Kidney epithelial cell (primary cell): Measurements from ENCODE around the gene NSMCE4A. TPM values are rescaled to one million over a fixed set of nuclear protein-coding genes. Genes with fewer than 3 reads are reported as not detected.

Experiments
- DNase-seq: peaks from one replicate; pipeline ENCODE4 v3.0.0-alpha.2; 2010; ENCODE audit warnings: low read depth
- H3K27me3 ChIP-seq: 2 replicates; pipeline ENCODE4 v1.6.0; 2011; ENCODE audit warnings: low read length; ENCODE audit not compliant: control insufficient read depth, insufficient read depth
- H3K36me3 ChIP-seq: 2 replicates; pipeline ENCODE4 v1.5.1; 2011; ENCODE audit warnings: low read length; ENCODE audit not compliant: control insufficient read depth, insufficient read depth
- H3K4me3 ChIP-seq: 2 replicates; pipeline ENCODE4 v1.5.1; 2011; ENCODE audit warnings: low read depth, mild to moderate bottlenecking, control low read depth, low read length
- total RNA-seq: library from RNA; depleted of rRNA; stranded (reverse); fragments of >200 nt; gene quantifications from 2 replicates; pipeline ENCODE4 v1.2.3, GENCODE V29; 2015
- TF ChIP-seq, protein P1 (sequence below): IDR thresholded peaks from 2 replicates; pipeline ENCODE4 v1.5.1; 2011; ENCODE audit warnings: mild to moderate bottlenecking, moderate library complexity, low read length, control low read depth, inconsistent platforms; ENCODE audit not compliant: insufficient read depth, poor library complexity, severe bottlenecking

NSMCE4A gene
- total RNA-seq, 1 donor from 2014 or later: 53.4 TPM

DNA sequence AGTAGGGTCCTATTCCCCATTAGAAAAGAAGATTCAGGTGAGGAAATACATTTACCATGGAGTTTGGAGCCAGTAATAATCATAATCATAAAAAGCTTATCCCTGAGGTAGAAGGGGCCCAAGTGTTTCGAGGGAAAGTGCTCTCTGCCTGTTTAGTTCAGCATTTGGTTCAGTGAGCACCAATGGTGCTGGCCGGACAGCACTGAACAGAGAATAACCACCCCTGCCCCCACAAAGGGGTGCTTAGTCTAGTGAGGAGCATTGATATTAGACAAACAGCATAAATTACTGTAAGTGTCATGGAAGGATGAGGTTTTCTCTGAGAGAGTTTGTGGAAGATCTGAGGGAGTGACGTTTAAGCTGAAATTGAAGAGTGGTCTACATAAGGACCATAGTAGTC lies 25.6 kb downstream of the NSMCE4A start:
- Histone ChIP-seq H3K4me3 (no peak overlapping the region), H3K27me3 (no peaks in the 10 kb centered on the region), H3K36me3 (no peaks in the 10 kb centered on the region)
- TF ChIP-seq, protein P1, sequence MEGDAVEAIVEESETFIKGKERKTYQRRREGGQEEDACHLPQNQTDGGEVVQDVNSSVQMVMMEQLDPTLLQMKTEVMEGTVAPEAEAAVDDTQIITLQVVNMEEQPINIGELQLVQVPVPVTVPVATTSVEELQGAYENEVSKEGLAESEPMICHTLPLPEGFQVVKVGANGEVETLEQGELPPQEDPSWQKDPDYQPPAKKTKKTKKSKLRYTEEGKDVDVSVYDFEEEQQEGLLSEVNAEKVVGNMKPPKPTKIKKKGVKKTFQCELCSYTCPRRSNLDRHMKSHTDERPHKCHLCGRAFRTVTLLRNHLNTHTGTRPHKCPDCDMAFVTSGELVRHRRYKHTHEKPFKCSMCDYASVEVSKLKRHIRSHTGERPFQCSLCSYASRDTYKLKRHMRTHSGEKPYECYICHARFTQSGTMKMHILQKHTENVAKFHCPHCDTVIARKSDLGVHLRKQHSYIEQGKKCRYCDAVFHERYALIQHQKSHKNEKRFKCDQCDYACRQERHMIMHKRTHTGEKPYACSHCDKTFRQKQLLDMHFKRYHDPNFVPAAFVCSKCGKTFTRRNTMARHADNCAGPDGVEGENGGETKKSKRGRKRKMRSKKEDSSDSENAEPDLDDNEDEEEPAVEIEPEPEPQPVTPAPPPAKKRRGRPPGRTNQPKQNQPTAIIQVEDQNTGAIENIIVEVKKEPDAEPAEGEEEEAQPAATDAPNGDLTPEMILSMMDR: no peak
- no peak for DNase-seq

DNA sequence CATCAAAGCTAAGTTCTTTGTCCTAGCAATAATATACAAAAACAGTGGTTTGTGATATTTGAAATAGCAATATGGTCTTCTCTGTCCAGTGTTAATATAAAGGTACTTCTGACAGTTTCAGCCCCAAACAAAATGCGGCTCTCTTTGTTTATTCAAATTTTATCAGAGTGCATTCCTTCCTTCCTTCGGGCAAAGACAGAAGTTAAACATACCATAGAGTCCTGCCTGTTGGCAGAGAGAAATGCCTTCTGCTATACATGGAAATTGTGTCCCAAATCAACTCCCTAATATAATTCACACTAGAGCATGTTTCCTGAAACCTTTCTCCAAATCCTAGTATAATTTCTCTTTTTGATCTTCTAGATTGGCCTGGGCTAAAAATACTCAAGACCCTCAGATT lies 26.0 kb downstream of the NSMCE4A start:
- TF ChIP-seq, protein P1: no peak
- Histone ChIP-seq H3K36me3 (no peaks in the 10 kb centered on the region), H3K27me3 (no peaks in the 10 kb centered on the region), H3K4me3 (no peak overlapping the region)
- no peak for DNase-seq

DNA sequence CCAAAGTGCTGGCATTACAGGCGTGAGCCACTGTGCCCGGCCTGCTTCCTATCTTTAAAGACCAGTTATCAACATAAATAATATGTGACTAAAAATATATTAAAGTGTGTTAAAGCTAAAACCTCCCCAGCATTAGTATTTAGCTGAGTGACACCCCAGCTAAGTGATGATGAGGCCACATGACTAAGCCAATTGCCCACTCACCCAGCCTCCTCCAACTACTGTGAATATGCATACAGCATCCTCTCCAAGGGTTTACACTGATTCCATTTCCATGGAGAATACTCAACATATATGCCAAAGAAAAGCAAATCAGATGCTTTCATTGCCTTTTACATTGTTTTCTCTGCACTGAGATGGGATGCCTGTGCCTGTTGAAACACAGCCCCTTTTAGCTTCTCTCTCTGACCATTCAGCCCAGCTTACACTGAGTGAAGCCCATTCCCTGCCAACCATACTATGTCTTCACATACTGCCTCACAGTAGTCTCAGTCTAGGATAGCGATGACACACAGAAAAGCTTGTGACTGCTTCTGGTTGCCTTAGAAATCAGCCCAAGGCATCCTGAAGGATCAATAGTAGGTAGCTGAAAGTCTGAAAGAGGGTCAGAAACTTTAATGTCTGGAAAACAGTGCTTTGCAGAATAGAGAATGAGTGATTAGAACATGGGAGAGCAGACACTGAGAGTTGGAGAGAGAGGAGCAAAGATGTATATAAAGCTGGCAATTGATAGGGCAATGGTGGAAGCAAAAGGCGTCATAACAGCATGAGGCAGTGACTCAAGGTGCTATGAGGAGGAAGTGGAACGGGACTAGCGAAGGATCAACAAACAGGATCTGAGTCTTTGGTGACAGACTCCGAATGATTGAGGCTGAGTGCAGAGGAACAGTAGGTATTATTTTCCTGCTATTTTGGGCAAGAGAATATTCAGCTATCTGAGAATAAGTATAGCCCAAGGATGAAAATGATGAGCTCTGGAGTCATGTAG lies 27.4 kb downstream of the NSMCE4A start:
- no peak for DNase-seq
- H3K27me3 ChIP-seq: no peaks in the 10 kb centered on the region
- TF ChIP-seq, protein P1: no peak

DNA sequence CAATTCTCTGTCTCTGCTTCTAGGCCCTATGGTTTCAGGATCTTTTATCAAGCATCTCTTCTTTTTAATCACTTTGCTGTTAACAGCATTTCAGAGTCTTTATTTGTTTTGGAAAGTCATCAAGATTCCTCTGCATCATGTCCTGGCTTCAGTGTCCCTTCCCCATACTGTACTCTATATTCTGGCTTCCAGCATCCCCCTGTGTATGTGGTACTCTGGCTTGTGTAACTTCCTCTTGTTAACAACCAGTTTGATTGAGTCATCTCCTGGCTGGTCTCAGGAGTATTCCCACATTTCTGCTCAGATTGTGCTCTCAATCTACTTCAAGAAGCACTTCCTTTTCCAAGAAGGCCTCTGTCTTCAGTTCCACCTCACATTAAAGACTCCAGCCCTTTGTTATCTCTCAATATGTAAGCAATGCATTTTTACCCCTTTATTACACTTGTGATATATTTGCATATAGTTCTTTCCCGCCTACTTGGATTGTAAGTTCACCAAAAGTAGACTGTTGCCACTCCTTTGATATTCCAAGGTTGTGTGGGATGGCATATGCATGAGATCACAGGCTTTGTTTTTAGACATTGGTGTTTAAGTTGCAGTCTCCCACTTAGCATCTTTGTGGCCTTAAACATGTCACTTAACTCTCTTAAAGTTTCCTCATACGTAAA lies 32.1 kb downstream of the NSMCE4A start:
- peak; percentile 35 for DNase-seq
- Histone ChIP-seq H3K27me3 (no peaks in the 10 kb centered on the region), H3K36me3 (no peaks in the 10 kb centered on the region), H3K4me3 (no peak overlapping the region)
- TF ChIP-seq, protein P1: no peak

More for the DNA sequence above, 27.4 kb downstream of the NSMCE4A start:
- Histone ChIP-seq H3K36me3 (no peaks in the 10 kb centered on the region), H3K4me3 (no peak overlapping the region)

DNA sequence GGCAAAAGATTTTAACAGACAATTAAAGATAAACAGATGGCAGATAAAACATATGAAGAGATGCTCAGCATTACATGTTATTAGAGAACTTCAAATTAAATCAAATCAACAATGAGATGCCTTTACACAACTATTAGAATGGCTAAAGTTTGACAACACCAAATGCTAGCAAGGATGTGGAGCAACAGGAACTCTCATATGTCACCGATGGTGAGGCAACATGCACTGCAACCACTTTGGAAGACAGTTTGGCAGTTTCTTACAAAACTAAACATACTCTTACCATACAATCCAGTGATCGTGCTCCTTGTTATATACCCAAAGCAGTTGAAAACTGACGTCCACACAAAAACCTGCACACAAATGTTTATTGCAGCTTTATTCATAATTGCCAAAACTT lies 33.5 kb downstream of the NSMCE4A start:
- TF ChIP-seq, protein P1: no peak
- H3K36me3 ChIP-seq: no peaks in the 10 kb centered on the region
- no peak overlapping the region for H3K4me3 ChIP-seq
- no peaks in the 10 kb centered on the region for H3K27me3 ChIP-seq
- DNase-seq: no peak
